HEK293 (cell line): Measurements from ENCODE around the gene DIP2B.

Source experiments
- BCL11A ChIP-seq: fragments of 450-650 bp; formaldehyde crosslinking; IDR thresholded peaks from 2 replicates; pipeline ENCODE4 v1.5.1; 2016; ENCODE audit warnings: low read depth, missing biosample characterization, missing genetic modification characterization
- BCL11B ChIP-seq: fragments of 450-650 bp; formaldehyde crosslinking; IDR thresholded peaks from 2 replicates; pipeline ENCODE4 v1.5.1; 2016; ENCODE audit warnings: low read depth, missing biosample characterization, missing genetic modification characterization
- EGR2 ChIP-seq: fragments of 450-650 bp; formaldehyde crosslinking; IDR thresholded peaks from 2 replicates; pipeline ENCODE4 v1.5.1; 2016; ENCODE audit warnings: low read depth, missing biosample characterization, missing genetic modification characterization
- FEZF1 ChIP-seq: fragments of 450-650 bp; formaldehyde crosslinking; IDR thresholded peaks from 2 replicates; pipeline ENCODE4 v1.5.1; 2016; ENCODE audit warnings: missing biosample characterization, missing genetic modification characterization
- GLI2 ChIP-seq: fragments of 450-650 bp; formaldehyde crosslinking; IDR thresholded peaks from 2 replicates; pipeline ENCODE4; 2017; ENCODE audit warnings: missing biosample characterization, missing genetic modification characterization, low read depth, borderline replicate concordance
- GLIS1 ChIP-seq: fragments of 450-650 bp; formaldehyde crosslinking; IDR thresholded peaks from 2 replicates; pipeline ENCODE4 v1.5.1; 2016; ENCODE audit warnings: missing biosample characterization, missing genetic modification characterization
- IKZF3 ChIP-seq: fragments of 450-650 bp; IDR thresholded peaks from 2 replicates; pipeline ENCODE4 v1.5.0; 2018; ENCODE audit warnings: missing biosample characterization, mild to moderate bottlenecking, missing genetic modification characterization, moderate library complexity
- INSM2 ChIP-seq: fragments of 450-650 bp; formaldehyde crosslinking; IDR thresholded peaks from 2 replicates; pipeline ENCODE4 v1.5.1; 2016; ENCODE audit warnings: missing biosample characterization, missing genetic modification characterization
- KLF8 ChIP-seq: fragments of 450-650 bp; formaldehyde crosslinking; IDR thresholded peaks from 2 replicates; pipeline ENCODE4 v1.5.1; 2016; ENCODE audit warnings: missing biosample characterization, missing genetic modification characterization
- MEIS1 ChIP-seq: sonication (generic); formaldehyde crosslinking; IDR thresholded peaks from 2 replicates; pipeline ENCODE4 v1.8.1; 2022; ENCODE audit warnings: missing genetic modification reagents, mild to moderate bottlenecking, borderline replicate concordance
- OSR2 ChIP-seq: fragments of 450-650 bp; formaldehyde crosslinking; IDR thresholded peaks from 2 replicates; pipeline ENCODE4 v1.5.1; 2016; ENCODE audit warnings: missing biosample characterization, missing genetic modification characterization
- PRDM4 ChIP-seq: fragments of 450-650 bp; formaldehyde crosslinking; IDR thresholded peaks from 2 replicates; pipeline ENCODE4 v1.5.1; 2017; ENCODE audit warnings: missing biosample characterization, missing genetic modification characterization
- SP2 ChIP-seq: fragments of 450-650 bp; formaldehyde crosslinking; IDR thresholded peaks from 2 replicates; pipeline ENCODE4 v1.5.1; 2016; ENCODE audit warnings: missing biosample characterization, missing genetic modification characterization
- SP7 ChIP-seq: fragments of 450-650 bp; formaldehyde crosslinking; IDR thresholded peaks from 2 replicates; pipeline ENCODE4 v1.5.1; 2016; ENCODE audit warnings: missing biosample characterization, missing genetic modification characterization
- TRIM28 ChIP-seq: IDR thresholded peaks from 2 replicates; pipeline ENCODE4 v1.6.1; 2011; ENCODE audit warnings: low read length, control low read depth, borderline replicate concordance
- WT1 ChIP-seq: fragments of 450-650 bp; formaldehyde crosslinking; IDR thresholded peaks from 2 replicates; pipeline ENCODE4 v1.5.1; 2016; ENCODE audit warnings: missing biosample characterization, missing genetic modification characterization
- ZBTB26 ChIP-seq: fragments of 450-650 bp; formaldehyde crosslinking; optimal IDR thresholded peaks from 2 replicates; pipeline ENCODE3; 2016; ENCODE audit warnings: missing biosample characterization, mild to moderate bottlenecking, missing genetic modification characterization
- ZBTB44 ChIP-seq: fragments of 450-650 bp; IDR thresholded peaks from 2 replicates; pipeline ENCODE4 v1.5.1; 2018; ENCODE audit warnings: missing biosample characterization, mild to moderate bottlenecking, missing genetic modification characterization
- ZBTB8A ChIP-seq: fragments of 450-650 bp; formaldehyde crosslinking; IDR thresholded peaks from 2 replicates; pipeline ENCODE4 v1.5.1; 2016; ENCODE audit warnings: missing biosample characterization, missing genetic modification characterization
- ZNF121 ChIP-seq: fragments of 450-650 bp; formaldehyde crosslinking; IDR thresholded peaks from 2 replicates; pipeline ENCODE4 v1.5.1; 2016; ENCODE audit warnings: missing biosample characterization, missing genetic modification characterization
- ZNF133 ChIP-seq: fragments of 450-650 bp; formaldehyde crosslinking; IDR thresholded peaks from 2 replicates; pipeline ENCODE4 v1.5.1; 2016; ENCODE audit warnings: missing biosample characterization, missing genetic modification characterization
- ZNF174 ChIP-seq: fragments of 450-650 bp; formaldehyde crosslinking; IDR thresholded peaks from 2 replicates; pipeline ENCODE4 v1.5.0; 2017; ENCODE audit warnings: missing biosample characterization, mild to moderate bottlenecking, missing genetic modification characterization
- ZNF211 ChIP-seq: fragments of 450-650 bp; formaldehyde crosslinking; IDR thresholded peaks from 2 replicates; pipeline ENCODE4 v1.5.1; 2016; ENCODE audit warnings: low read depth, missing biosample characterization, missing genetic modification characterization
- ZNF24 ChIP-seq: fragments of 450-650 bp; formaldehyde crosslinking; IDR thresholded peaks from 2 replicates; pipeline ENCODE4 v1.5.1; 2016; ENCODE audit warnings: missing biosample characterization, missing genetic modification characterization
- ZNF362 ChIP-seq: fragments of 450-650 bp; formaldehyde crosslinking; IDR thresholded peaks from 2 replicates; pipeline ENCODE4 v1.5.1; 2016; ENCODE audit warnings: missing biosample characterization, missing genetic modification characterization
- ZNF433 ChIP-seq: fragments of 450-650 bp; formaldehyde crosslinking; IDR thresholded peaks from 2 replicates; pipeline ENCODE4 v1.5.1; 2016; ENCODE audit warnings: missing biosample characterization, missing genetic modification characterization, low read depth
- ZNF473 ChIP-seq: fragments of 450-650 bp; formaldehyde crosslinking; IDR thresholded peaks from 2 replicates; pipeline ENCODE4 v1.5.1; 2017; ENCODE audit warnings: missing biosample characterization, missing genetic modification characterization
- ZNF510 ChIP-seq: fragments of 450-650 bp; formaldehyde crosslinking; IDR thresholded peaks from 2 replicates; pipeline ENCODE4 v1.5.1; 2018; ENCODE audit warnings: mild to moderate bottlenecking, missing genetic modification characterization, missing biosample characterization; ENCODE audit not compliant: insufficient replicate concordance
- ZNF561 ChIP-seq: fragments of 450-650 bp; IDR thresholded peaks from 2 replicates; pipeline ENCODE4 v1.5.1; 2018; ENCODE audit warnings: missing biosample characterization, missing genetic modification characterization, borderline replicate concordance
- ZNF585B ChIP-seq: fragments of 450-650 bp; formaldehyde crosslinking; IDR thresholded peaks from 2 replicates; pipeline ENCODE4 v1.5.1; 2016; ENCODE audit warnings: missing biosample characterization, missing genetic modification characterization
- ZNF629 ChIP-seq: fragments of 450-650 bp; formaldehyde crosslinking; IDR thresholded peaks from 2 replicates; pipeline ENCODE4 v1.5.1; 2017; ENCODE audit warnings: missing biosample characterization, missing genetic modification characterization
- ZNF747 ChIP-seq: fragments of 450-650 bp; formaldehyde crosslinking; IDR thresholded peaks from 2 replicates; pipeline ENCODE4 v1.5.1; 2016; ENCODE audit warnings: missing biosample characterization, missing genetic modification characterization
- ZNF776 ChIP-seq: fragments of 450-650 bp; formaldehyde crosslinking; IDR thresholded peaks from 2 replicates; pipeline ENCODE4 v1.5.0; 2017; ENCODE audit warnings: missing biosample characterization, missing genetic modification characterization, borderline replicate concordance
- ZNF791 ChIP-seq: fragments of 450-650 bp; formaldehyde crosslinking; IDR thresholded peaks from 2 replicates; pipeline ENCODE4 v1.5.1; 2016; ENCODE audit warnings: missing biosample characterization, missing genetic modification characterization
- ZNF830 ChIP-seq: fragments of 450-650 bp; IDR thresholded peaks from 2 replicates; pipeline ENCODE4 v1.5.0; 2018; ENCODE audit warnings: missing biosample characterization, missing genetic modification characterization, low read depth, mild to moderate bottlenecking, moderate library complexity

DIP2B gene

GRCh38 chr12:50665170-50665569 lies 160.4 kb downstream of the DIP2B start (continued):
- TF ChIP-seq INSM2 (tag by site-specific recombination) (peak; percentile 73; the same call in 1 of the 2 replicates), ZNF133 (tag by site-specific recombination) (no peak), EGR2 (tag by site-specific recombination) (no peak), PRDM4 (tag by site-specific recombination) (peak; percentile 55), ZNF174 (tag by site-specific recombination) (no peak), ZNF362 (no peak), ZNF747 (tag by site-specific recombination) (no peak), BCL11A (peak; percentile 91), WT1 (tag by site-specific recombination) (peak; percentile 83), FEZF1 (tag by site-specific recombination) (peak; percentile 83), ZNF433 (no peak), GLI2 (tag by site-specific recombination) (peak; percentile 57; the same call in 1 of the 2 replicates), BCL11B (peak; percentile 64; the same call in 1 of the 2 replicates), ZNF510 (tag by site-specific recombination) (no peak), ZBTB8A (tag by site-specific recombination) (0 out of 2 replicates have a peak, but pooled peaks have one; percentile 25), OSR2 (tag by site-specific recombination) (peak; percentile 79), ZNF629 (peak; percentile 41; the same call in 1 of the 2 replicates), SP2 (tag by site-specific recombination) (no peak), ZNF830 (tag by site-specific recombination) (no peak), ZNF791 (no peak), ZNF473 (tag by site-specific recombination) (no peak), ZNF776 (tag by site-specific recombination) (no peak), ZBTB26 (tag by site-specific recombination) (no peak), MEIS1 (no peak), TRIM28 (no peak), SP7 (tag by site-specific recombination) (peak; percentile 96), ZNF211 (tag by site-specific recombination) (no peak), IKZF3 (tag by site-specific recombination) (peak; percentile 71), KLF8 (tag by site-specific recombination) (peak; percentile 22; the same call in 1 of the 2 replicates), ZBTB44 (tag by site-specific recombination) (peak; percentile 38; the same call in 1 of the 2 replicates), ZNF561 (tag by site-specific recombination) (no peak), ZNF121 (tag by site-specific recombination) (no peak), ZNF24 (tag by site-specific recombination) (peak; percentile 56; the same call in 1 of the 2 replicates), ZNF585B (tag by site-specific recombination) (no peak), GLIS1 (tag by site-specific recombination) (peak; percentile 46; the same call in 1 of the 2 replicates)
